ENCODE measurements around the gene NELFE.

NELFE gene

DNA sequence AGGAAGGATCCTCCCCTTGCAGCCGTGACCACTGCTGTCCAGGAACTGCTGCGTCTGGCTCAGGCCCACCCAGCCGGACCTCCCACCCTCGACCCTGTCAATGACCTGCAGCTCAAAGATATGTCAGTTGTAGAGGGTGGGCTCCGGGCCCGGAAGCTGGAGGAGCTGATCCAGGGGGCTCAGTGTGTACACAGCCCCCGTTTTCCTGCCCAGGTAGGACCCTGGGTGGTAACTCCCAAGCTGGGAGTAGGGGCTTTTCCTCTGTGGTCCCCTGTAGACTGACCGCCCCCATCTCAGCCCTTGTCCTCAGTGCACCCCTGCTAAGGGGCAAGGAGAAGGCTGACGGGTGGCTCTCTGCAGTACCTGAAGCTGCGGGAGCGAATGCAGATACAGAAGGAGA lies 9.6 kb upstream of the NELFE start:
- WGBS, result 94% methylated on average over 11 of the region's 11 CpGs
- H3K4ac ChIP-seq (ENCODE audit: low read depth in 1 of 2, low read length in 2 of 2), result no peak overlapping the region
- H2BK120ac ChIP-seq (ENCODE audit: low read depth, low read length), result no peak overlapping the region
- no peak overlapping the region for H3K27ac ChIP-seq (ENCODE audit: low read length, poor library complexity, severe bottlenecking)
- no peak overlapping the region for H2BK12ac ChIP-seq (ENCODE audit: low read length in 2 of 2)
- peaks cover 37% of the 10 kb centered on the region for H3K79me1 ChIP-seq (replicated peaks; ENCODE audit: low read length, poor library complexity, severe bottlenecking)
- H4K91ac ChIP-seq (ENCODE audit: low read length), result no peak overlapping the region
- H2BK5ac ChIP-seq (ENCODE audit: low read depth, low read length, poor library complexity, severe bottlenecking), result no peak overlapping the region
- no peak overlapping the region for H3K18ac ChIP-seq (ENCODE audit: low read depth in 1 of 2, low read length in 2 of 2)
- H3K9me3 ChIP-seq (ENCODE audit: control insufficient read depth, low read length), result no peaks in the 10 kb centered on the region
- H3K36me3 ChIP-seq (ENCODE audit: control insufficient read depth in 1 of 2, insufficient read depth in 2 of 2, low read depth in 1 of 2, low read length in 2 of 2), result peaks cover 69 to 72% of the 10 kb centered on the region in 2 experiments
- no peak overlapping the region for H3K4me3 ChIP-seq (ENCODE audit: insufficient read depth in 1 of 2, low read depth in 1 of 2, low read length in 2 of 2)
- H2AFZ ChIP-seq (ENCODE audit: low read depth, low read length), result no peak overlapping the region
- H3K14ac ChIP-seq (ENCODE audit: low read length in 2 of 2), result no peak overlapping the region
- H2BK15ac ChIP-seq (ENCODE audit: low read depth, poor library complexity, severe bottlenecking), result no peak overlapping the region
- H3K9ac ChIP-seq (ENCODE audit: low read length), result no peak overlapping the region
- no peaks in the 10 kb centered on the region for H3K27me3 ChIP-seq (ENCODE audit: control insufficient read depth in 1 of 2, insufficient read depth in 1 of 2, low read length in 2 of 2)
- no peak overlapping the region for H2AK5ac ChIP-seq (ENCODE audit: low read length, severe bottlenecking)
- H3K23ac ChIP-seq (ENCODE audit: low read length in 2 of 2), result no peak overlapping the region
- H3K4me1 ChIP-seq (ENCODE audit: control insufficient read depth, insufficient read depth, low read depth, low read length), result peaks cover 32% of the 10 kb centered on the region
- H4K8ac ChIP-seq (ENCODE audit: low read length), result no peak overlapping the region
- H3K4me2 ChIP-seq (ENCODE audit: low read length, poor library complexity, severe bottlenecking), result no peak overlapping the region
- no peak for DNase-seq

DNA sequence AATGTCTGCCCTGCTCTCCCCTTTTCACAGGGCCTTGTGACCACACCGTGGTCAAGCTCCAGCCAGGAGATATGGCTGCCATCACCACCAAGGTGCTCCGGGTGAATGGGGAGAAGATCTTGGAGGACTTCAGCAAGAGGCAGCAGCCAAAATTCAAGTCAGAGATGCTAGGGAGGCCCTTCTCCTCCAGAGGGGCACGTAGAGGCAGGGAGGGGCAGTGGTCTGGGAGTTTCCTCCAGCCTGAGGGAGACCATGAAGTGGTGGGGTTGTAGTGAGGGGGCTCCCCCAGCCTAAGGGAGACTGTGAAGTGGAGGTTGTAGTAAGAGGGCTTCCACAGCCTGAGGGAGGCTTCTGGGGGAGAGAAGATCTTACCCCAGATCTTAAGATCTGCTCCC lies 9.2 kb upstream of the NELFE start:
- H2BK5ac ChIP-seq (ENCODE audit: low read depth, low read length, poor library complexity, severe bottlenecking), result no peak overlapping the region
- H3K27ac ChIP-seq (ENCODE audit: low read length, poor library complexity, severe bottlenecking), result no peak overlapping the region
- peaks cover 40% of the 10 kb centered on the region for H3K79me1 ChIP-seq (replicated peaks; ENCODE audit: low read length, poor library complexity, severe bottlenecking)
- H4K91ac ChIP-seq (ENCODE audit: low read length), result no peak overlapping the region
- H2BK12ac ChIP-seq (ENCODE audit: low read length in 2 of 2), result no peak overlapping the region
- DNase-seq, result no peak
- WGBS, result 92% methylated on average over 3 of the region's 3 CpGs
- no peak overlapping the region for H3K23ac ChIP-seq (ENCODE audit: low read length in 2 of 2)
- H2BK15ac ChIP-seq (ENCODE audit: low read depth, poor library complexity, severe bottlenecking), result no peak overlapping the region
- H3K4me3 ChIP-seq (ENCODE audit: insufficient read depth in 1 of 2, low read depth in 1 of 2, low read length in 2 of 2), result no peak overlapping the region
- peaks cover 30% of the 10 kb centered on the region for H3K4me1 ChIP-seq (ENCODE audit: control insufficient read depth, insufficient read depth, low read depth, low read length)
- H2AFZ ChIP-seq (ENCODE audit: low read depth, low read length), result no peak overlapping the region
- H3K14ac ChIP-seq (ENCODE audit: low read length in 2 of 2), result no peak overlapping the region
- no peak overlapping the region for H3K18ac ChIP-seq (ENCODE audit: low read depth in 1 of 2, low read length in 2 of 2)
- H3K9ac ChIP-seq (ENCODE audit: low read length), result no peak overlapping the region
- peaks cover 73 to 77% of the 10 kb centered on the region in 2 experiments for H3K36me3 ChIP-seq (ENCODE audit: control insufficient read depth in 1 of 2, insufficient read depth in 2 of 2, low read depth in 1 of 2, low read length in 2 of 2)
- no peak overlapping the region for H4K8ac ChIP-seq (ENCODE audit: low read length)
- no peaks in the 10 kb centered on the region for H3K27me3 ChIP-seq (ENCODE audit: control insufficient read depth in 1 of 2, insufficient read depth in 1 of 2, low read length in 2 of 2)
- no peak overlapping the region for H2AK5ac ChIP-seq (ENCODE audit: low read length, severe bottlenecking)
- H3K9me3 ChIP-seq (ENCODE audit: control insufficient read depth, low read length), result no peaks in the 10 kb centered on the region
- no peak overlapping the region for H2BK120ac ChIP-seq (ENCODE audit: low read depth, low read length)
- H3K4me2 ChIP-seq (ENCODE audit: low read length, poor library complexity, severe bottlenecking), result no peak overlapping the region
- no peak overlapping the region for H3K4ac ChIP-seq (ENCODE audit: low read depth in 1 of 2, low read length in 2 of 2)

DNA sequence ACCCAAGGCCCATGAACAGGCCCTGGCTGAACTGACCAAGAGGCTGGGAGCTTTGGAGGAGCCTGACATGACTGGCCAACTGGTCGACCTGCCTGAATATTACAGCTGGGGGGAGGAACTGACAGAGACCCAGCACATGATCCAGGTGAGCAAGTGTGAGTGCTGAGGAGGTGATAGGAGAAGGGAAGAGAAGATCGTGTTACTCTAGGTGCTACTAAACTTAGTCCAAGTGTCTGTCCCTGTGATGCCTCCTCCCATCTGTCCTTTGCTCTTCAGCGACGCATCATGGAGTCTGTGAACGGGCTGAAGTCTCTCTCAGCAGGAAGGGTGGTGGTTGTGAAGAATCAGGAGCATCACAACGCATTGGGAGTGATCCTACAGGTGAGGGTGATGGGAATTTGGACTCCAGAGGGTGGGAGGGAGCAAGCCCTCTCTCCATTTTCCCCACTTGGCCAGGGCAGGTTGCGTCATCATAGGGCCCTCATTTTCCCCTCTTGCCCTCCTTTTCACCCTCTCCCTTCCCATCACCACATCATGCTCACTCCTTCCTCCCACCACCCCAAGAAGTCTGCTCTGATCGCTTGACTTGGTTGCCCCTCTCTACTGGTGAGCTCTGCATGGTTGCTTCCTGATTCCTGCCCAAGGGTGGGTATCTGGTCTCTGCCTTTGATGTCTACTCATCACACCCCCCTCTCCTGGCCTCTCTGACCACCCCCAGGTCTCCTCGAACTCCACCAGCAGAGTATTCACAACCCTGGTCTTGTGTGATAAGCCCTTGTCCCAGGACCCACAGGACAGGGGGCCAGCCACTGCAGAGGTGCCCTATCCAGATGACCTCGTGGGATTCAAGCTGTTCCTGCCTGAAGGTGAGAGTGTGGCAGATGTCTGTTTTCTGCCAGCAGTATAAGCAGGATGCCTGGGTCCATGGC lies 8.5 kb upstream of the NELFE start:
- Histone ChIP-seq H3K4me1 (ENCODE audit: control insufficient read depth, insufficient read depth, low read depth, low read length) (peaks cover 27% of the 10 kb centered on the region), H3K14ac (ENCODE audit: low read length in 2 of 2) (no peak overlapping the region), H2BK5ac (ENCODE audit: low read depth, low read length, poor library complexity, severe bottlenecking) (no peak overlapping the region), H3K4me2 (ENCODE audit: low read length, poor library complexity, severe bottlenecking) (no peak overlapping the region), H2AK5ac (ENCODE audit: low read length, severe bottlenecking) (no peak overlapping the region), H3K18ac (ENCODE audit: low read depth in 1 of 2, low read length in 2 of 2) (no peak overlapping the region), H3K9me3 (ENCODE audit: control insufficient read depth, low read length) (no peaks in the 10 kb centered on the region), H3K4ac (ENCODE audit: low read depth in 1 of 2, low read length in 2 of 2) (no peak overlapping the region), H2BK120ac (ENCODE audit: low read depth, low read length) (no peak overlapping the region), H3K27me3 (ENCODE audit: control insufficient read depth in 1 of 2, insufficient read depth in 1 of 2, low read length in 2 of 2) (no peaks in the 10 kb centered on the region), H4K91ac (ENCODE audit: low read length) (no peak overlapping the region), H3K27ac (ENCODE audit: low read length, poor library complexity, severe bottlenecking) (no peak overlapping the region), H3K4me3 (ENCODE audit: insufficient read depth in 1 of 2, low read depth in 1 of 2, low read length in 2 of 2) (no peak overlapping the region), H2BK15ac (ENCODE audit: low read depth, poor library complexity, severe bottlenecking) (no peak overlapping the region), H2AFZ (ENCODE audit: low read depth, low read length) (no peak overlapping the region), H2BK12ac (ENCODE audit: low read length in 2 of 2) (no peak overlapping the region), H4K8ac (ENCODE audit: low read length) (no peak overlapping the region), H3K23ac (ENCODE audit: low read length in 2 of 2) (no peak overlapping the region), H3K79me1 (replicated peaks; ENCODE audit: low read length, poor library complexity, severe bottlenecking) (peaks cover 45% of the 10 kb centered on the region), H3K9ac (ENCODE audit: low read length) (no peak overlapping the region), H3K36me3 (ENCODE audit: control insufficient read depth in 1 of 2, insufficient read depth in 2 of 2, low read depth in 1 of 2, low read length in 2 of 2) (peaks cover 80 to 83% of the 10 kb centered on the region in 2 experiments)
- DNase-seq, result no peak
- WGBS, result 94% methylated on average over 9 of the region's 10 CpGs

DNA sequence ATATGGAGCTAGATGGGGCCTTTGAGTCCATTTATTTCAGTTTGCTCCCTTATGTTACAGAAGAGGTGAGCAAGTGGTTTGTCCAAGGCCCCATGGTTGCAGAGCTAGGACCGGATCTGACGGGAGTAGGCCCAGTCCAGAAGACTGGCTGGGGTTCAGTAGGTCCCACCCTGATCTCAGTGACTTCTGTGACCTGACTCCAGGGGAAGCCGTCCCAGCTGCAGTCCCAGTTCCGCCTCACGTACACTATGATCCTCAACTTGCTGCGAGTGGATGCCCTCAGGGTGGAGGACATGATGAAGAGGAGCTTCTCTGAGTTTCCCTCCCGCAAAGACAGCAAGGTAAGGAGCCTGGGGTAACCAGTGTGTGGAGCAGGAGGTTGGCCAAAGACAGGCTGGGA lies 7.7 kb upstream of the NELFE start:
- H2BK5ac ChIP-seq (ENCODE audit: low read depth, low read length, poor library complexity, severe bottlenecking), result no peak overlapping the region
- DNase-seq, result no peak
- peaks cover 51% of the 10 kb centered on the region for H3K79me1 ChIP-seq (replicated peaks; ENCODE audit: low read length, poor library complexity, severe bottlenecking)
- H3K4ac ChIP-seq (ENCODE audit: low read depth in 1 of 2, low read length in 2 of 2), result no peak overlapping the region
- no peak overlapping the region for H3K9ac ChIP-seq (ENCODE audit: low read length)
- 95% methylated on average over 7 of the region's 7 CpGs for WGBS
- no peak overlapping the region for H3K23ac ChIP-seq (ENCODE audit: low read length in 2 of 2)
- no peak overlapping the region for H2AK5ac ChIP-seq (ENCODE audit: low read length, severe bottlenecking)
- H2BK12ac ChIP-seq (ENCODE audit: low read length in 2 of 2), result no peak overlapping the region
- no peak overlapping the region for H3K4me3 ChIP-seq (ENCODE audit: insufficient read depth in 1 of 2, low read depth in 1 of 2, low read length in 2 of 2)
- H4K91ac ChIP-seq (ENCODE audit: low read length), result no peak overlapping the region
- H2AFZ ChIP-seq (ENCODE audit: low read depth, low read length), result no peak overlapping the region
- H3K9me3 ChIP-seq (ENCODE audit: control insufficient read depth, low read length), result no peaks in the 10 kb centered on the region
- H4K8ac ChIP-seq (ENCODE audit: low read length), result no peak overlapping the region
- H3K4me2 ChIP-seq (ENCODE audit: low read length, poor library complexity, severe bottlenecking), result no peak overlapping the region
- H3K27me3 ChIP-seq (ENCODE audit: control insufficient read depth in 1 of 2, insufficient read depth in 1 of 2, low read length in 2 of 2), result no peaks in the 10 kb centered on the region
- H3K14ac ChIP-seq (ENCODE audit: low read length in 2 of 2), result no peak overlapping the region
- H3K36me3 ChIP-seq (ENCODE audit: control insufficient read depth in 1 of 2, insufficient read depth in 2 of 2, low read depth in 1 of 2, low read length in 2 of 2), result peaks cover 87 to 91% of the 10 kb centered on the region in 2 experiments
- H3K18ac ChIP-seq (ENCODE audit: low read depth in 1 of 2, low read length in 2 of 2), result no peak overlapping the region
- H2BK120ac ChIP-seq (ENCODE audit: low read depth, low read length), result no peak overlapping the region
- H2BK15ac ChIP-seq (ENCODE audit: low read depth, poor library complexity, severe bottlenecking), result no peak overlapping the region
- no peak overlapping the region for H3K27ac ChIP-seq (ENCODE audit: low read length, poor library complexity, severe bottlenecking)
- peaks cover 24% of the 10 kb centered on the region for H3K4me1 ChIP-seq (ENCODE audit: control insufficient read depth, insufficient read depth, low read depth, low read length)

All from mesenchymal stem cell (in vitro differentiated cells and primary cell).